ENCODE results near the gene FN1. TPM values are rescaled to one million over a fixed set of nuclear protein-coding genes. Genes with fewer than 3 reads are reported as not detected.

FN1 gene
- total and polyA plus RNA-seq, 2 of the 8 experiments (the other 6 are each of a cell fraction or from before 2014, with no cell fraction given) = 42.9 to 109 TPM

DNA sequence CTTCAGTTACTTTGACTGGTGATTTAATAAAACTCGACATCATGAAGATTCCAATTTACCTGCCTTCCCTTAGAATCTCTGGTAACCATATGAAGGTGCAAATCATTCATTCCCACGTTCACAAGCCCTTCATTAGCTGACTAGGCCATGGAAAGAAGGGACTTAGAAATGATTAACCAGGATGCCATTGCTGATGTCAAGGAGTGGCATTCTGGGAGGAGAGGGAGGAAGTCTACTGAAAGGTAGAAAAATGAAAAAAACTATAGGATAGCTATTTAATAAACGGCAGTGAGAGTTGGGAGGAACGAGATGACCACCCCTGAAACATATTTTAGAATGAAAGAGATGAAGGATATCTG is 122.6 kb downstream of the FN1 start:
- FAIRE-seq (no peak), DNase-seq (ENCODE audit: low read depth in 1 of 2, low spot score in 2 of 2) (no peak)
- Histone ChIP-seq H2BK12ac (ENCODE audit: low read depth, low read length) (no peak overlapping the region), H3K27ac (ENCODE audit: low read depth, low read length) (no peak overlapping the region), H2AK5ac (ENCODE audit: low read depth, low read length) (no peak overlapping the region), H3K9ac (replicated peaks in 1 of 4; ENCODE audit: extremely low read depth in 1 of 4, low read depth in 3 of 4, low read length in 3 of 4) (no peak overlapping the region), H2BK5ac (ENCODE audit: low read depth, low read length) (no peak overlapping the region), H3K4ac (replicated peaks; ENCODE audit: insufficient read length, low read depth, low read length) (no peak overlapping the region), H3K79me1 (ENCODE audit: low read depth, low read length) (no peaks in the 10 kb centered on the region), H3K18ac (ENCODE audit: extremely low read depth, low read length) (no peak overlapping the region), H3K23ac (ENCODE audit: insufficient read length) (no peak overlapping the region), H2AFZ (ENCODE audit: low read length) (no peak overlapping the region), H3K4me3 (ENCODE audit: extremely low read depth in 1 of 4, insufficient read depth in 2 of 4, low read depth in 3 of 4, low read length in 4 of 4) (peak overlapping the region in 3 of 4 experiments; percentile 8 to 84 (median 17); a peak in 4 of 8 replicates), H3K14ac (ENCODE audit: insufficient read length) (no peak overlapping the region), H3K23me2 (ENCODE audit: low read depth, low read length) (peaks cover 3% of the 10 kb centered on the region; the same call in 1 of the 2 replicates), H3K9me3 (ENCODE audit: insufficient read depth in 2 of 2, low read depth in 1 of 2, low read length in 1 of 2) (no peaks in the 10 kb centered on the region), H2BK15ac (ENCODE audit: low read length) (no peak overlapping the region), H4K8ac (ENCODE audit: extremely low read depth, insufficient read depth, low read length) (no peak overlapping the region), H3K4me2 (ENCODE audit: insufficient read depth in 1 of 2, low read depth in 2 of 2, low read length in 2 of 2) (peak overlapping the region; percentile 71 to 83), H3K27me3 (replicated peaks in 1 of 4; ENCODE audit: control insufficient read depth in 3 of 4, extremely low read depth in 1 of 4, insufficient read depth in 3 of 4, low read length in 3 of 4) (no peaks in the 10 kb centered on the region), H3K56ac (replicated peaks; ENCODE audit: insufficient read length, low read depth, low read length) (no peak overlapping the region), H3K4me1 (replicated peaks in 1 of 4; ENCODE audit: control insufficient read depth in 3 of 4, insufficient read depth in 4 of 4, low read length in 3 of 4) (peaks cover 0 to 12% (median 2%) of the 10 kb centered on the region in 4 experiments; a peak in 5 of 7 replicates), H4K5ac (ENCODE audit: insufficient read length, low read depth, low read length) (no peak overlapping the region), H2BK120ac (replicated peaks; ENCODE audit: low read depth, low read length) (no peak overlapping the region), H3K79me2 (ENCODE audit: control insufficient read depth in 1 of 2, insufficient read depth in 2 of 2, low read length in 2 of 2) (peaks cover 0 to 44% of the 10 kb centered on the region in 2 experiments; a peak in 2 of 4 replicates), H4K20me1 (replicated peaks in 1 of 2; ENCODE audit: control insufficient read depth in 1 of 2, insufficient read depth in 2 of 2, low read length in 2 of 2) (peaks cover 0 to 2% of the 10 kb centered on the region in 2 experiments), H3K36me3 (ENCODE audit: control insufficient read depth in 2 of 4, insufficient read depth in 4 of 4, low read length in 3 of 4) (peaks cover 0 to 54% (median 19%) of the 10 kb centered on the region in 4 experiments; a peak in 7 of 8 replicates), H4K91ac (replicated peaks; ENCODE audit: insufficient read length, low read length) (no peak overlapping the region), H2BK20ac (ENCODE audit: low read length) (no peak overlapping the region)
- whole genome bisulfite sequencing, 2 experiments (ENCODE audit: extremely low coverage in 1 of 2, insufficient coverage in 1 of 2, insufficient read length in 1 of 2, insufficient replicate concordance in 2 of 2, low coverage in 1 of 2, low lambda C conversion rate in 2 of 2, missing lambda C conversion rate in 1 of 2) = 88% methylated on average over 4 of the region's 4 CpGs; no CpG with 5 or more reads in 1 of the 2 experiments
- POLR2A ChIA-PET (ENCODE audit: partially characterized antibody) = interaction anchor here (1.5 kb wide), 1 partner anchor 10 kb away, joined by 5 read pairs; no protein-coding TSS in a partner anchor
- CTCF ChIA-PET (ENCODE audit: partially characterized antibody) = no interaction called here
- TF ChIP-seq, protein P1, sequence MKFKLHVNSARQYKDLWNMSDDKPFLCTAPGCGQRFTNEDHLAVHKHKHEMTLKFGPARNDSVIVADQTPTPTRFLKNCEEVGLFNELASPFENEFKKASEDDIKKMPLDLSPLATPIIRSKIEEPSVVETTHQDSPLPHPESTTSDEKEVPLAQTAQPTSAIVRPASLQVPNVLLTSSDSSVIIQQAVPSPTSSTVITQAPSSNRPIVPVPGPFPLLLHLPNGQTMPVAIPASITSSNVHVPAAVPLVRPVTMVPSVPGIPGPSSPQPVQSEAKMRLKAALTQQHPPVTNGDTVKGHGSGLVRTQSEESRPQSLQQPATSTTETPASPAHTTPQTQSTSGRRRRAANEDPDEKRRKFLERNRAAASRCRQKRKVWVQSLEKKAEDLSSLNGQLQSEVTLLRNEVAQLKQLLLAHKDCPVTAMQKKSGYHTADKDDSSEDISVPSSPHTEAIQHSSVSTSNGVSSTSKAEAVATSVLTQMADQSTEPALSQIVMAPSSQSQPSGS (IDR thresholded peaks at IDR 0.05; ENCODE audit: low read length) = no peak
- TF ChIP-seq, protein P2, sequence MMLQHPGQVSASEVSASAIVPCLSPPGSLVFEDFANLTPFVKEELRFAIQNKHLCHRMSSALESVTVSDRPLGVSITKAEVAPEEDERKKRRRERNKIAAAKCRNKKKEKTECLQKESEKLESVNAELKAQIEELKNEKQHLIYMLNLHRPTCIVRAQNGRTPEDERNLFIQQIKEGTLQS (IDR thresholded peaks at IDR 0.05; ENCODE audit: insufficient read depth, low read depth, low read length) = no peak
- TF ChIP-seq RAD21 (IDR thresholded peaks at IDR 0.05 in 1 of 2, conservative IDR thresholded peaks at IDR 0.05 in 1 of 2; ENCODE audit: low read depth in 2 of 2, low read length in 2 of 2) (no peak), KDM1A (IDR thresholded peaks at IDR 0.05; ENCODE audit: borderline replicate concordance, low read length) (no peak), SIRT6 (IDR thresholded peaks at IDR 0.05; ENCODE audit: low read length) (no peak), KDM5A (IDR thresholded peaks at IDR 0.05; ENCODE audit: low read length) (no peak), CREB1 (IDR thresholded peaks at IDR 0.05) (no peak)
- TF ChIP-seq, protein P3, sequence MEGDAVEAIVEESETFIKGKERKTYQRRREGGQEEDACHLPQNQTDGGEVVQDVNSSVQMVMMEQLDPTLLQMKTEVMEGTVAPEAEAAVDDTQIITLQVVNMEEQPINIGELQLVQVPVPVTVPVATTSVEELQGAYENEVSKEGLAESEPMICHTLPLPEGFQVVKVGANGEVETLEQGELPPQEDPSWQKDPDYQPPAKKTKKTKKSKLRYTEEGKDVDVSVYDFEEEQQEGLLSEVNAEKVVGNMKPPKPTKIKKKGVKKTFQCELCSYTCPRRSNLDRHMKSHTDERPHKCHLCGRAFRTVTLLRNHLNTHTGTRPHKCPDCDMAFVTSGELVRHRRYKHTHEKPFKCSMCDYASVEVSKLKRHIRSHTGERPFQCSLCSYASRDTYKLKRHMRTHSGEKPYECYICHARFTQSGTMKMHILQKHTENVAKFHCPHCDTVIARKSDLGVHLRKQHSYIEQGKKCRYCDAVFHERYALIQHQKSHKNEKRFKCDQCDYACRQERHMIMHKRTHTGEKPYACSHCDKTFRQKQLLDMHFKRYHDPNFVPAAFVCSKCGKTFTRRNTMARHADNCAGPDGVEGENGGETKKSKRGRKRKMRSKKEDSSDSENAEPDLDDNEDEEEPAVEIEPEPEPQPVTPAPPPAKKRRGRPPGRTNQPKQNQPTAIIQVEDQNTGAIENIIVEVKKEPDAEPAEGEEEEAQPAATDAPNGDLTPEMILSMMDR (IDR thresholded peaks at IDR 0.05; ENCODE audit: control extremely low read depth in 1 of 3, insufficient read depth in 1 of 3, low read depth in 1 of 3, low read length in 3 of 3) = no peak
